ENCODE data around the gene NANOG.

GRCh38 chr12:7834701-7835100, 45.5 kb downstream of the NANOG start:
- TF ChIP-seq CTCF (IDR thresholded peaks at IDR 0.05) (no peak), POLR2AphosphoS5 (IDR thresholded peaks at IDR 0.05) (no peak), POLR2A (IDR thresholded peaks at IDR 0.05) (no peak), EP300 (IDR thresholded peaks at IDR 0.05) (no peak)

Data from stomach (tissue), 4 donors.